ENCODE results near the gene CASP8.

The CASP8 gene

GRCh38 chr2:201267278-201268030 lies 7.1 kb downstream of the CASP8 start:
- H3K4me2 ChIP-seq (ENCODE audit: insufficient read depth, low read length), result peak overlapping the region; percentile 8; the same call in 1 of the 2 replicates
- peaks cover 68% of the 10 kb centered on the region for H3K36me3 ChIP-seq (ENCODE audit: insufficient read depth, low read length)
- H3K9ac ChIP-seq (ENCODE audit: low read depth, low read length), result no peak overlapping the region
- H3K9me3 ChIP-seq (ENCODE audit: insufficient read depth, low read length, severe bottlenecking), result no peaks in the 10 kb centered on the region
- peaks cover 36% of the 10 kb centered on the region for H3K4me1 ChIP-seq (ENCODE audit: insufficient read depth, low read length)
- peaks cover 72% of the 10 kb centered on the region for H4K20me1 ChIP-seq (ENCODE audit: insufficient read depth, low read length)
- no peaks in the 10 kb centered on the region for H3K27me3 ChIP-seq (ENCODE audit: insufficient read depth, low read length, poor library complexity)
- H2AFZ ChIP-seq (ENCODE audit: low read depth, low read length), result no peak overlapping the region
- DNase-seq, result no peak
- TF ChIP-seq EZH2 (IDR thresholded peaks at IDR 0.05; ENCODE audit: borderline replicate concordance, low read depth, low read length, severe bottlenecking) (no peak), CTCF (IDR thresholded peaks at IDR 0.05; ENCODE audit: borderline replicate concordance, extremely low read depth, low read length, poor library complexity, severe bottlenecking) (no peak)
- no peak overlapping the region for H3K4me3 ChIP-seq (ENCODE audit: low read depth in 1 of 2, low read length in 2 of 2)
- H3K79me2 ChIP-seq (ENCODE audit: insufficient read depth, low read length), result peaks cover 99% of the 10 kb centered on the region
- no peak overlapping the region for H3K27ac ChIP-seq (ENCODE audit: low read length)
- ATAC-seq (ENCODE audit: insufficient read depth, low read depth), result no peak

- Histone ChIP-seq H3K4me2 (ENCODE audit: insufficient read depth, low read length) (no peak overlapping the region), H3K4me1 (ENCODE audit: insufficient read depth, low read length) (peaks cover 13% of the 10 kb centered on the region), H3K79me2 (ENCODE audit: insufficient read depth, low read length) (peaks cover 84% of the 10 kb centered on the region), H3K9me3 (ENCODE audit: insufficient read depth, low read length, severe bottlenecking) (no peaks in the 10 kb centered on the region), H3K9ac (ENCODE audit: low read depth, low read length) (no peak overlapping the region), H3K36me3 (ENCODE audit: insufficient read depth, low read length) (peaks cover 91% of the 10 kb centered on the region), H3K27ac (ENCODE audit: low read length) (no peak overlapping the region), H4K20me1 (ENCODE audit: insufficient read depth, low read length) (peaks cover 53% of the 10 kb centered on the region), H3K27me3 (ENCODE audit: insufficient read depth, low read length, poor library complexity) (no peaks in the 10 kb centered on the region), H3K4me3 (ENCODE audit: low read depth in 1 of 2, low read length in 2 of 2) (no peak overlapping the region), H2AFZ (ENCODE audit: low read depth, low read length) (no peak overlapping the region)
- ATAC-seq (ENCODE audit: insufficient read depth, low read depth), result no peak
- no peak for TF ChIP-seq EZH2 (IDR thresholded peaks at IDR 0.05; ENCODE audit: borderline replicate concordance, low read depth, low read length, severe bottlenecking)
- no peak for TF ChIP-seq CTCF (IDR thresholded peaks at IDR 0.05; ENCODE audit: borderline replicate concordance, extremely low read depth, low read length, poor library complexity, severe bottlenecking)
- DNase-seq, result no peak
These were observed 9.4 kb downstream of the CASP8 start for GRCh38 chr2:201269764-201270163.

GRCh38 chr2:201270293-201271001 lies 10.1 kb downstream of the CASP8 start:
- no peak for DNase-seq
- Histone ChIP-seq H2AFZ (ENCODE audit: low read depth, low read length) (no peak overlapping the region), H4K20me1 (ENCODE audit: insufficient read depth, low read length) (peaks cover 50% of the 10 kb centered on the region), H3K36me3 (ENCODE audit: insufficient read depth, low read length) (peaks cover 96% of the 10 kb centered on the region), H3K9ac (ENCODE audit: low read depth, low read length) (no peak overlapping the region), H3K79me2 (ENCODE audit: insufficient read depth, low read length) (peaks cover 80% of the 10 kb centered on the region), H3K4me1 (ENCODE audit: insufficient read depth, low read length) (peaks cover 6% of the 10 kb centered on the region; the same call in 1 of the 2 replicates), H3K27ac (ENCODE audit: low read length) (peak overlapping the region; percentile 38; the same call in 1 of the 2 replicates), H3K27me3 (ENCODE audit: insufficient read depth, low read length, poor library complexity) (no peaks in the 10 kb centered on the region), H3K9me3 (ENCODE audit: insufficient read depth, low read length, severe bottlenecking) (no peaks in the 10 kb centered on the region), H3K4me3 (ENCODE audit: low read depth in 1 of 2, low read length in 2 of 2) (no peak overlapping the region), H3K4me2 (ENCODE audit: insufficient read depth, low read length) (no peak overlapping the region)
- TF ChIP-seq EZH2 (IDR thresholded peaks at IDR 0.05; ENCODE audit: borderline replicate concordance, low read depth, low read length, severe bottlenecking) (no peak), CTCF (IDR thresholded peaks at IDR 0.05; ENCODE audit: borderline replicate concordance, extremely low read depth, low read length, poor library complexity, severe bottlenecking) (peak; percentile 10)
- peak; percentile 34; the same call in 2 of the 3 replicates for ATAC-seq (ENCODE audit: insufficient read depth, low read depth)

Data from DND-41 (cell line).